Middle frontal gyrus (tissue), 1 donor: ENCODE results near the gene DGKI.

ENCODE experiments used
- DNase-seq: peaks from one replicate; pipeline ENCODE4 v3.0.0-alpha.2; 2015; ENCODE audit warnings: low spot score; ENCODE audit errors: extremely low spot score

Gene DGKI

DNA sequence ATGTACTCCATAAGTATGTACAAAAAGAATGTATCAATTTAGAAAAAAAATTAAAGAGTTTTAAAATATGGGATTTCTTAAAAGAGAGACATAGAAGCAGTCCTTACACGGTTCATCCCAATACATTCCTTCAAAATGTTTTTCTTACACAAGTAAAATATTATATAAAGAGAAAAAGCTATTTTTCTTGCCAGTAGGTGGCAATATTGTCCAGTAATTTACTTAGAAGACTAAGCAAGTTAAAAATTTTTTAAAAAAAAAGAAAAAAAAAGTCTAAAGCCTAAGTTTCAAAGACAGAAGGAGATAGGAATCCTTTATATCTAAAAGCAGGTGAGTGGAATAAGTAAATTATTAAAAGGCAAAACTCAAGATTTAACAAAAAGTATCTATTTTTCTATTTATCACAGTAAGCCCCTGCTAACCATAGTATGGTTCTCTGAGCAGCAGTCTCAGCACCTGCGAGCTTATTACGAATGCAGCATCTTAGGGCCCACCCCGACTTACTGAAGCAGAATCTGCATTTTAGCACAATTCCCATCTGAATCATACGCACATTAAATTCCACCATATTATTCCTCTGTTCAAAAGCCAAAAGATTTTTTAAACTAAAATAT lies 240.6 kb downstream of the DGKI start:
- peak; percentile 81 for DNase-seq

- DNase-seq: no peak
These were observed 243.7 kb downstream of the DGKI start for GRCh38 chr7:137603043-137603442.

GRCh38 chr7:137601642-137602041 lies 245.1 kb downstream of the DGKI start:
- DNase-seq: no peak

DNA sequence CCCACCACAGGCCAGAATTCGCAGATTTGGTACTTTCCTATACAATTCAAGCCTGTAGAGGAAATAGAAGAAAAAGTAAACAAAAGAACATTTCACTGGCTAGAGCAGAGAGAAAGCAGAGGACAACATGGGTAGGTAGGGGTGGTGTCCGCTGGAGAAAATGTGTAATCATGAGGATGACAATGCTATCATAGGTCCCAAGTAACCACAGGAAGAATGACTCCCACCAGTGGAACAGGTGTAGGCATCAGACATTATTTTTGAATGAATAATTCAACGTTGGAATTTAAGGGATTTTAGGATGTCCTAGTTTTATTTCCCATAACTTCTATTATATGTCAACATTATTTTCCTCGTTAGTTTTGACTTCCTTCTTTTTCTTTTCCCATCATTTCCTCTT lies 248.9 kb downstream of the DGKI start:
- no peak for DNase-seq

- DNase-seq: no peak
These were observed 253.6 kb downstream of the DGKI start for GRCh38 chr7:137593115-137593711.

GRCh38 chr7:137592232-137592896 lies 254.4 kb downstream of the DGKI start:
- peak; percentile 59 for DNase-seq

DNA sequence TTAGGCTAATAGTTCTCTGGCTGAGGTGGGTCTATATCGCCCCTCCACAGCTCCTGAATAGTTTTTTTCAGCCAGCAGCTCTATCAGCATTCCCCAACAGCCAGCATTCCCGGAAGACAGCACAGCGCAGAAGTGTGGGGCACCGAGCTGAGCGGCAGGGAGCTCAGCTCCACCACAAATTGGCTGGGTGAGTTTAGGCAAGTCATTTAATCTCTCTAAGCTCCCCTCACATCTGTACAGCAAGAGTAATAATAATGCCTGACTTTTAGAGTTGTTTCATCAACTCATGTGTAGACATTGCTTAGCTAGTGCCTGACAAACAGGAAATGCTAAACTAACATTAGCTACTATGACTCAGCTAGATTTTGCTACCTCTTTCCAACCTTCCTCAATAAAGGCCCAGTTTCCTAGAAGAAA lies 255.3 kb downstream of the DGKI start:
- no peak for DNase-seq

- DNase-seq: no peak
These were observed 255.9 kb downstream of the DGKI start for GRCh38 chr7:137590756-137591305.

- DNase-seq: no peak
These were observed 256.6 kb downstream of the DGKI start for GRCh38 chr7:137590071-137590755.

GRCh38 chr7:137587326-137587725 lies 259.4 kb downstream of the DGKI start:
- DNase-seq: no peak

DNA sequence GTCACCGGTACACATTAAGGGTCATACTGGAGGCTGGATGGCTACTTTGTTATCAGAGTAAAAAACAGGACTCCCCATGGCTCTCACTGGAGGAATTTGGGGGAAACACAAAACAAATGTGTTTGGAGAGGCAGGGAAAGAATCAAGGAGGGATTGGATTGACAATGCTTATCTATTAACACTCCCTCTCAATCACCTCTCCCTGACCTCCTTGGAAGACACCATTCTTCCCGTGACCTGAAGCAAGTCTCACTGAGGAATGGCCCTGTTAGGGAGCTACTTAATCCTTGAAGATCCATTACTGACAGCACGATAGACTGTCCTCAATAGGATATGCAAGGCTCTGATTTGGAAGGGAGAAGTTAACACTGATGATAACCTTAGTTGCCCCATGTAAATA lies 261.2 kb downstream of the DGKI start:
- no peak for DNase-seq

DNA sequence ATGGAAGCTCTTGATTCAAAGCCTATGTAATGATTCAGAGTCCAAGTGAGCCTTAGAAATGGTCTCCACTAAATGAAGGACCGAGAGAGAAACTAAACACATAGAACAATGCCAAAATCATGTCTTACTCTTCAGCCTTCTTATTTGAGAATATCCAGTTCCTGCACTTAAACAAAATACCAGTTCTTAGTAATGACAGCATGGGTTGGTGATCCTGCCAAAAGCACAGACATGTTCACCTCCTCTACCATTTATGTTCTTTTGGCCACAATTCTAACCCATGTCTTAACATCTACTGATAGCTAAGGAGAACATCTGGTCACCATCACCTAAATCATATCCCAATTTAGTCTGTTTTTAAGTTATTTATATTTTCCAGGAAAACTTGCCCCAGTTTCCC lies 263.6 kb downstream of the DGKI start:
- DNase-seq: no peak

DNA sequence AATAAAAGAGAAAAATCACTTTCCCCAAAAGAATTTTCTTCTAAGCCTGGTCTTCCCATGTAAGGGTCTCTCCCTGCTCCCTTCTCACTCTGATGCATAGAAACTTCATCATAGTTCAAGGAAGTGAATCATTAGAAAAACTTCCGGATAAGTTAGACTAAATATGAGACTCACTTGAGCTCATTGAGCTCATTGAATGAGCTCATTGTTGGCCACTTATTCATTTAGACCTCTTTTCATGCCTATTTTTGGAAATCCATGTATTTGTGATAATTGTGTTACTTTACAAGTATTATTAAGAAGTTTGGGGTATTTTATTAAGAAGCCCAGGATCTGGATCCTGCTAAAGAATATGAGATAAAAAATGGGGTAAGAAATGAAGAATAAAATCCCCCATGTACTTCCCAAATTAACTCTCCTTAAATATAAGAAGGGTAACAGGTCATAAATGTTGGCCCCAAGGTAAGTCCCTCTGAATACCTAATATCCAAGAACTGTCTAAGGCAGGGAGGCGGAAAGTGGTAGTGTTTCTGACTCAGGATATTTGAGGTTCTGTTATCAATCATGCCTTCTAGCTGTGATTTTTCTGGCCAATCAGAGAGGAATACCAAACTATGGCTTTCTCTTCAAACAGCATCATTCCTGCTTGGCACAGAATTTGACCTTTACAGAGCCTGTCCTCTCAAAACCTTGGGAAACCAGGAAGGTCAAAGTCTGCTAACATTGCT lies 266.7 kb downstream of the DGKI start:
- DNase-seq: no peak

DNA sequence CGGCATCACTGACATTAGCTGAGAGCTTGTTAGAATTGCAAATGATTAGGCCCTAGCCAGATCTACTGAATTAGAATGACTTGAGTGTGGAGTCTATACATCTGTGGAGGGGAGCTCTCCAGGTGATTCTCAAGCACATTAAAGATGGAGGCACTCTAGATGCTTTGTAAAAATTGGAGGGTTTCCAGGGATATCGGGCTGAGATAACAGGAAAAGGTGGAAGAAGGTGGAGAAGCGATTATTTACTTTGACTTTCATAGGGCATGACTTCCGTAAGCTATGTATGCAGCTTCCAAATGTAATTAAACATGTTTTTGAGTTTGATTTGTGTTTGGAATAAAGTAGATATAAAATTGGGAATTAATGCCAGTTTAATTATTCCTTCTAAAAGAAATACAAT lies 268.2 kb downstream of the DGKI start:
- no peak for DNase-seq

DNA sequence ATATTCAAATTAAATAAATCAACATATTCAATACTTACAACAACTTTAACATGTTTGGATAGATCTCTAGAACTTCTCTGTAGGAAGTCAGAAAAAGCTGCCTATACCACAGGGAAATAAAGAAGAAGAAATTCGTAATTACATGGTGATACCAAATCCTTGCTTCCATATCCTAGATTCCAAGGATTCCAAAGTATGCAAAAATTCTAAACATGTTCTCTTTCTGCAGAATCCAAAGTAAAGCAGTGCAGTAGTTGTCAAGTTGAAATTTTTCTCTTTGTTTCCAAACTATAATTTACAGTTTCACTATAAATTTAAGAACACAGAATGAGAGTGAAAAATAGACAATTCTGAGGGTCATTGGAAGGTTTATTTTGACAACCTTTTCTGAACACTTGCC lies 269.6 kb downstream of the DGKI start:
- no peak for DNase-seq

- no peak for DNase-seq
These were observed 270.3 kb downstream of the DGKI start for GRCh38 chr7:137576481-137576880.

DNA sequence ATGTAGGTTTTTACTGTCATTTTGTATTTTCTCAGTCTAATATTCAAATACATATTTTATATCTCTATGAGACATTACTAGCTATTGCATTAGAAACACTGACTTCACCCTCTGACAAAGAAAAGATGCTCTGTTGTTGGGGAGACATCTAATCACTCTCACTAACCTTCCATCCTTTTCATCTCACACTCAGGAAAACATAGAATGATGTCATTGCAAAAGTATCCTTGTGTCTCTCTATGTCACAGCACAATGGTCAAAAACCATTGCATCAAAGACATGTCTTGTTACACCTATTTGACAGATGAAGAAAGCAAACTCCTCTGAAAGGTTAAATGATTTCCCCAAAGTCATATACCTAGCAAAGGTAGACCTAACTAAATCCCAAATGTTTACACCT lies 272.0 kb downstream of the DGKI start:
- no peak for DNase-seq

GRCh38 chr7:137572056-137572784 lies 274.6 kb downstream of the DGKI start:
- no peak for DNase-seq

DNA sequence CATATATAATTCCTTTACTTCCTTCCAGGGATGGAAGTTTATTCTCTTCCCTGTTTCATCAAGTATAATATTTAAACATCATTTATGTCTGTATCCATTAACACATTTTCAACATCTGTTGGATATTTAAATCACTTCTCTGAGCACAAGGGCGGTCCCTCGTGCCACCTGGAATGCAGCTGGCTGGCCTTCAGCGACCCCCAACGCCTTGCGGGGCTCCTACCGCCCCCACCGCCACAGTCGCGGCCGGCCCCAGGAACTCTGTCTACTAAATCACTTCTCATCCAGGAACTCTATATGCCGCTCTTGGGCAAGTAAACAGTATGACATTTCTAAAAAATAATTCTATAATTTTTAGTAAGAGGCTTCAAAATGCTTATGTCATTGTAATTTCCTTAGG lies 282.1 kb downstream of the DGKI start:
- DNase-seq: no peak

GRCh38 chr7:137563981-137564380 lies 282.8 kb downstream of the DGKI start:
- no peak for DNase-seq

DNA sequence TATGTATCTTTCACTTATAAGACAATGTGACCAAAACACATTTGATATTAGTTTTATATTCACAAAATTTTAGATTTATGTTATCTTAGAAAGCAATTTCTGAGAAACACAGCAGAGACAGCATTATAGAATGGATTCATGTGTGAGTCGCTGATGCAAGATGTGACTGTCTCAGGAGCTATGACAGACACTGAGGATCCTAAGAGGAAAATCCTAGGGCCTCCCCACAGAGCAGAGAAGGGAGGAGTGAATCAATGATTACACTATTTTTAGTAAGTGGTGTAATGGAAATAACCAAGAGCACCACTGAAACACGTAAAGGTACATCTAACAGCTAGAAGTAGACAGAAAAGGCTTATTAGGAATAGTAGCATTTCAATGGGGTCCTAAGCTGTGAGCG lies 299.3 kb downstream of the DGKI start:
- DNase-seq: no peak
